Mucosa of gallbladder (tissue), 1 donor: Measurements from ENCODE around the gene DHX58. TPM values are rescaled to one million over a fixed set of nuclear protein-coding genes. Genes with fewer than 3 reads are reported as not detected.

Experiments used
- DNase-seq: peaks from one replicate; pipeline ENCODE4 v3.0.0-alpha.2; 2020; ENCODE audit warnings: low spot score
- total RNA-seq: library from RNA; stranded (reverse); gene quantifications from one replicate; pipeline ENCODE4 v1.2.1, GENCODE V29; 2021
- donor health status: DM: no; HTN: no; CAD: no.

DHX58 gene
- total RNA-seq, 1 donor from 2014 or later: 26.8 TPM

DNA sequence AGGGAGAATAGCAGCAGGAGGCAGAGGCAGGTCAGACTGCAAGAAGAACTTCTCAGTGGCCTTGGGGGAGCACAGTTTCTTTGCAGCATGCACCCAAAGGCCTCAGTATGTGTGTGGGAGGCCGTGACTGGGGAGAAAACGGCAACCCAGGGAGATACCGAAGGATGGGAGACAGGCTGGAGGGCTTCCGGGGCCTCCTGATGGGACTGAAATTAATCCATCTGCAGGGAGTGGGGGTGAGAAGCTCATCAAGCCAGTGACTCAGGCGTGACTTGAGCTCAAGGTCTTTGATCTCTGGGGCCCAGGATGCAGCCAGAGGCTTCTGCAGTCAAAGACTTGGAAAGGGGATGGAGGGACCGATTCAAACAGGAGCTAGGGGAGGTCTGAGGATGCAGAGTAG lies 57.0 kb downstream of the DHX58 start:
- no peak for DNase-seq

- DNase-seq: no peak
These were observed 57.5 kb downstream of the DHX58 start for GRCh38 chr17:42055027-42055426.

- DNase-seq: no peak
These were observed 58.6 kb downstream of the DHX58 start for GRCh38 chr17:42053731-42054500.

GRCh38 chr17:42052346-42052877 lies 60.1 kb downstream of the DHX58 start:
- DNase-seq: no peak

- no peak for DNase-seq
These were observed 60.9 kb downstream of the DHX58 start for GRCh38 chr17:42051645-42052044.

Other genes starting within 250 kb of the DHX58 start
- gene KLHL11, start 247.3 kb downstream of the DHX58 start, total RNA-seq: 14.0 TPM
- gene ACLY, start 193.8 kb downstream of the DHX58 start, total RNA-seq: 127 TPM
- 1.6 TPM for gene ODAD4, start 182.1 kb downstream of the DHX58 start, total RNA-seq
- gene CNP, start 145.9 kb downstream of the DHX58 start, total RNA-seq: 65.9 TPM
- 69.8 TPM for gene DNAJC7, start 95.3 kb downstream of the DHX58 start, total RNA-seq
- 31.1 TPM for gene NKIRAS2, start 92.6 kb downstream of the DHX58 start, total RNA-seq
- gene C17orf113, start 62.1 kb downstream of the DHX58 start, total RNA-seq: 1.6 TPM
- gene ZNF385C, start 14.2 kb downstream of the DHX58 start, total RNA-seq: 0.32 TPM
- gene KAT2A, start 8.7 kb upstream of the DHX58 start, total RNA-seq: 58.4 TPM
- 0.29 TPM for gene HSPB9, start 10.1 kb upstream of the DHX58 start, total RNA-seq
- 150 TPM for gene RAB5C, start 42.3 kb upstream of the DHX58 start, total RNA-seq
- 0.06 TPM for gene KCNH4, start 68.4 kb upstream of the DHX58 start, total RNA-seq
- not detected for gene HCRT, start 72.7 kb upstream of the DHX58 start, total RNA-seq
- 34.4 TPM for gene GHDC, start 81.8 kb upstream of the DHX58 start, total RNA-seq
- 61.7 TPM for gene STAT5B, start 163.7 kb upstream of the DHX58 start, total RNA-seq
- 30.8 TPM for gene STAT5A, start 175.8 kb upstream of the DHX58 start, total RNA-seq